ENCODE results near the gene PAK1IP1. TPM values are rescaled to one million over a fixed set of nuclear protein-coding genes. Genes with fewer than 3 reads are reported as not detected.

Gene PAK1IP1
- total RNA-seq, 1 donor from 2014 or later: 11.2 TPM

GRCh38 chr6:10687582-10687981 lies 7.2 kb upstream of the PAK1IP1 start:
- intact Hi-C loops (cut with micrococcal nuclease): no loop called here
- no peak for DNase-seq
- peaks cover 3% of the 10 kb centered on the region for H3K27me3 ChIP-seq (ENCODE audit: low read depth)
- no peaks in the 10 kb centered on the region for H3K36me3 ChIP-seq
- no peaks in the 10 kb centered on the region for H3K9me3 ChIP-seq (replicated peaks)
- no peak for TF ChIP-seq CTCF (IDR thresholded peaks at IDR 0.05; ENCODE audit: borderline replicate concordance)
- no peak overlapping the region for H3K27ac ChIP-seq (replicated peaks)
- H3K4me3 ChIP-seq: no peak overlapping the region
- no peaks in the 10 kb centered on the region for H3K4me1 ChIP-seq

GRCh38 chr6:10690651-10691445 lies 3.9 kb upstream of the PAK1IP1 start:
- Histone ChIP-seq H3K4me3 (no peak overlapping the region), H3K4me1 (peaks cover 28% of the 10 kb centered on the region), H3K27me3 (ENCODE audit: low read depth) (peaks cover 3% of the 10 kb centered on the region), H3K9me3 (replicated peaks) (no peaks in the 10 kb centered on the region), H3K36me3 (no peaks in the 10 kb centered on the region), H3K27ac (replicated peaks) (no peak overlapping the region)
- intact Hi-C loops (cut with micrococcal nuclease): loop anchor here (10.0 kb wide), 1 partner anchor 176 kb away; no protein-coding TSS in a partner anchor
- DNase-seq: no peak
- no peak for TF ChIP-seq CTCF (IDR thresholded peaks at IDR 0.05; ENCODE audit: borderline replicate concordance)

GRCh38 chr6:10692965-10693538 lies 1.7 kb upstream of the PAK1IP1 start:
- no peaks in the 10 kb centered on the region for H3K27me3 ChIP-seq (ENCODE audit: low read depth)
- no peak for DNase-seq
- H3K27ac ChIP-seq (replicated peaks): no peak overlapping the region
- H3K4me3 ChIP-seq: peak overlapping the region; percentile 78
- peaks cover 8% of the 10 kb centered on the region for H3K36me3 ChIP-seq
- intact Hi-C loops (cut with micrococcal nuclease): loop anchor here (10.0 kb wide), 1 partner anchor 178 kb away; no protein-coding TSS in a partner anchor
- peaks cover 40% of the 10 kb centered on the region for H3K4me1 ChIP-seq
- no peak for TF ChIP-seq CTCF (IDR thresholded peaks at IDR 0.05; ENCODE audit: borderline replicate concordance)
- no peaks in the 10 kb centered on the region for H3K9me3 ChIP-seq (replicated peaks)

- intact Hi-C loops (cut with micrococcal nuclease): loop anchor here (10.0 kb wide), 1 partner anchor 180 kb away; no protein-coding TSS in a partner anchor
Observed at GRCh38 chr6:10695086-10695657, 400 bp downstream of the PAK1IP1 start.

More at GRCh38 chr6:10695086-10695657, 400 bp downstream of the PAK1IP1 start:
- H3K36me3 ChIP-seq: peaks cover 30% of the 10 kb centered on the region
- H3K9me3 ChIP-seq (replicated peaks): no peaks in the 10 kb centered on the region
- H3K27ac ChIP-seq (replicated peaks): peak overlapping the region; percentile 98
- DNase-seq: no peak
- peaks cover 40% of the 10 kb centered on the region for H3K4me1 ChIP-seq
- H3K4me3 ChIP-seq: peak overlapping the region; percentile 78
- TF ChIP-seq CTCF (IDR thresholded peaks at IDR 0.05; ENCODE audit: borderline replicate concordance): no peak
- H3K27me3 ChIP-seq (ENCODE audit: low read depth): no peaks in the 10 kb centered on the region
